HG03520 (cell line): ENCODE results near the gene LSM10.
A peak's percentile ranks its signal among the peaks of the same experiment; 100 is the strongest.

Experiments used
- ATAC-seq: cut with Tn5 transposase; IDR thresholded peaks from one replicate; pipeline ENCODE4 v1.9.1; 2021; ENCODE audit warnings: mild to moderate bottlenecking, moderate library complexity; ENCODE audit not compliant: unreplicated experiment

LSM10 gene

GRCh38 chr1:36411674-36412648 is 14.3 kb upstream of the LSM10 start:
- ATAC-seq = no peak

- ATAC-seq = no peak
Measured at GRCh38 chr1:36408479-36408878, 10.8 kb upstream of the LSM10 start.

DNA sequence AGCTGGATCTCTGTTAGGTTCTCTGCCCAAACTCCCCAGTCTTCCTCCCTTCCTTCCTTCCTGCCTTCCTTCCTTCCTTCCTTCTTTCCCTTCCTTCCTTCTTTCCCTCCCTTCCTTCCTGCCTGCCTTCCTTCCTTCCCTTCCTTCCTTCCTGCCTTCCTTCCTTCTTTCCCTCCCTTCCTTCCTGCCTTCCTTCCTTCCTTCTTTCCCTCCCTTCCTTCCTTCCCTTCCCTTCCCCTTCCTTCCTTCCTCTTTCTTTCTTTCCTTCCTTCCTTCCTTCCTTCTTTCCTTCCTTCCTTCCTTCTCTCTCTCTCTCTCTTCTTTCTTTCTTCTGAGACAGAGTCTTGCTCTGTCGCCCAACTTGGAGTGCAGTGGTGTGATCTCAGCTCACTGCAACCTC is 8.7 kb upstream of the LSM10 start:
- no peak for ATAC-seq

- ATAC-seq = no peak
Measured at GRCh38 chr1:36402504-36402890, 4.8 kb upstream of the LSM10 start.

GRCh38 chr1:36401602-36402503 is 4.1 kb upstream of the LSM10 start:
- no peak for ATAC-seq

DNA sequence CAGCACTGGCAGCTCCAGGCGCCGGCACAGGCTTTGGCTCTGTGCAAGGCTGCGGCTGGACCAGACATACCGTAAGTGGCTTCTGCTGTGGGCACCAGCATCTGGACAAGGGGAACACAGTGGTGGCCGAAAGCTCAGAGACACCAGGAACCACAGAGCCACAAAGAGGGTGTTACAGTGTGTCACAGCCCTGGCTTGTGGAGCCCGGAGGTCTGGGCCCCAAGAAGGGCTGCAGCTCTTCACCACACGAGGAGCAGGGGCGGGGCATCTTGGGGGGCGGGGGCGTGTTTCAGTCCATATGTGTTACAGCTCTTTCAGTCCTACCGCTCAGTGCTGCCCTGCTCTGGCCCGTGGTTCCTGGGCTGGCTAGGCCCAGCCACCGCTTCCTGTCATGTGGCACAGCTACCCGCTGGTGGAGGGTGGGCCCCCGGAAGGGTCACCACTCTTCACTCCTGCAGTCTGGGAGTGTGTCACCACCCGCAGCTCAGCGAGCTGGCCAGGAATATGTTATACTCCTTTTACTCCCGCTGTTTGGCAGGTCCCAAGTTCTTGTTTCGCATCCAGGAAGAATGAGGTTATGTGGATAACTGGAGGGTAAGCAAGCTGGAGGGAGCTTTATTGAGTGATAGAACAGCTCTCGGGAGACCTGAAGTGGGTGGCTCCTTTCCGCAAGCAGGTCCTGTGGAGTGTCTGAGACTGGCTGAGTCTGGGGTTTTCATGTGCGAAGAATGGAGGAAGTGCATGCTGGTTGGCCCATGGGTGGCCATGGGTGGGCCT is 3.3 kb upstream of the LSM10 start:
- peak; percentile 46 for ATAC-seq

DNA sequence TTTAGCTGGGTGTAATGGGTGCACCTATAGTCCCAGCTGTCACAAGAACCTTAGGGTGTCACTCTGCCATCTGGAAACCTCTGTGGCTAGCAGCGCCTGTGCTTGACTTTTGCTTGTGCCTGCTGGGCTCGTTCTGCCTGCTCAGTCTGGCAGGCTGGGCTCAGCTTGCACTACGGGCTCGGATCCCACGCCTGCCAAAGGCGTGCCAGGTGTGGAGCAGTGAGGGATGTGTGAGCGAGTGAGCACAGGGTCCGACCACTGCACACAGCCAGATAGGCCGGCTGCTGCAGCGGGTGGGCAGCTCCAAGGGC is 2.8 kb upstream of the LSM10 start:
- no peak for ATAC-seq

- no peak for ATAC-seq
Measured at GRCh38 chr1:36398370-36398977, 766 bp upstream of the LSM10 start.

DNA sequence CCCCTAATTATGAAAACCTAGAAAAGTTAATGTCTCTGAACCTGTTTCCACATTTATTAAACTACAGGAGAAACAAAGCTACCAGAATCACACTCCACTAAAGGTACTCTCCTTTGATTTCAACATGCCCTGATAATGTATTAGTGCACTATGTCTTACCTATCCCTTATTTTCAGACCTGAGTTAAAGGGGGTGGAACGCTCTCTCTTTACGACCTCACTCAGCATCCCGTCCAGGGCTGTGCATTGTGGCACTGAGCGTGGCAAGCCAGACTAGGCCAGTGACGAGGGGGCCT is 678 bp downstream of the LSM10 start:
- ATAC-seq = peak; percentile 3

GRCh38 chr1:36396359-36396758 is 1.3 kb downstream of the LSM10 start:
- ATAC-seq = no peak

DNA sequence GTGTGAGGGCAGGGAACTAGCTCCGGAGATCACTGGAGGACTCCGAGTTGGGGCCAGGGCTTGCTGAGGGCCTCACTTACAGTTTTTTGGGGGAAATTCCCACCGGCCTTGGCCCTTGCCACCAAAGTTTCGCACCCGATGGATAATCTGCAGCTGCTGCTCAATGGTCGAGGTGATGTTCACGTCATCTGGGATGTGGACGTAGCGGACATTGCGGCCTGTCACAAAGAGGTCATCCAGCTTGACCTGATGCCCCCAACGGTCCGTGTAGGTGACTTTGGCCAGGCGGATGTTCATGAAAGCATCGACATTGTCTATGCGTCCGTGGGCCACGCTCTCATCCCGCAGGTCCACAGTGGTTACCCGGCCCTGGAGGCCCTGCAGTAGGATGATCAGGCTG is 4.0 kb downstream of the LSM10 start:
- no peak for ATAC-seq

- no peak for ATAC-seq
Measured at GRCh38 chr1:36392836-36393235, 4.9 kb downstream of the LSM10 start.

GRCh38 chr1:36391271-36391670 is 6.4 kb downstream of the LSM10 start:
- no peak for ATAC-seq

- no peak for ATAC-seq
Measured at GRCh38 chr1:36390411-36390810, 7.3 kb downstream of the LSM10 start.

GRCh38 chr1:36389999-36390398 is 7.7 kb downstream of the LSM10 start:
- no peak for ATAC-seq

GRCh38 chr1:36389261-36389660 is 8.4 kb downstream of the LSM10 start:
- no peak for ATAC-seq

DNA sequence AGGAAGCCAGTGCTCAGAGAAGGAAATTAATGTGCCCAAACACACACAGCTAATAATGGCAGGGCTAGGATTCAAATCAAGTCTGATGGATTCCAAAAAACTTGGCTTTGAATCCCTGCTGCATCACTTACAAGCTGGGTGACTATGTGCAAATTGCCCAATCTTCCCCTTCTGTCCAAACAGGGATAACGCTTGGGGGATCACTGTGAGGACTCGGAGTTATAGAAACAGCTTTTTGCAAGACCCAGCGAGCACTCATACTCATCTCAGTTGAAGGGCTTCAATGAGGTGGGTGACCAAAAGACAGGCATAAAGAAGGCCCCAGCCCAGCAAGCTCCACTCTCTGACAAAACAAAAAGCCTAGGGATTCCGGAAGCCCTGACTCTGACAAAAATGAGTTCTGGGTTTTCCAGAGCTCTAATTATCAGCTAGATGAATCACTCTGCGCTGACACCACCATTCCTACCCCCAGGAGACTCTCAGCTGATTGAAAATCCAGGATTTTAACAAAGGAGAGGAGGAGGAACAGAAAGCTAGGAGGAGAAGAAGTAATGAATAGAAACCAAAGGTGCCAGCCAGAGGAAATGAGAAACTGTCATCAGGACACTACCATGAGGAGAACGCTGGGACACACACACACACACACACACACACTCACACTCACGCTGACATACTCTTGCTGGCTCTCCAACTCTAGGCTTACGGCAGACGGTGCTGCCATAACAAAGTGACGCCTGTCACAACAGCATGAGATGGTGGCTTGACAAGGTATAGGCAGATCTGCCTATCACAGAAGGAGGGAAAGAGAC is 10.4 kb downstream of the LSM10 start:
- no peak for ATAC-seq

- peak; percentile 27 for ATAC-seq
Measured at GRCh38 chr1:36386265-36387140, 11.2 kb downstream of the LSM10 start.
